Hepatocyte (in vitro differentiated cells): ENCODE measurements around the gene UBAP2. TPM values are rescaled to one million over a fixed set of nuclear protein-coding genes. Genes with fewer than 3 reads are reported as not detected.

ENCODE experiments used
- DNase-seq: peaks from one replicate; pipeline ENCODE4 v3.0.0-alpha.2; 2016; ENCODE audit warnings: low spot score
- H2AFZ ChIP-seq: fragments of 200-600 bp; sonication (generic); 2 replicates; pipeline ENCODE4 v1.6.0; 2016; ENCODE audit warnings: antibody characterized with exemption, mild to moderate bottlenecking
- H3K27ac ChIP-seq: fragments of 200-600 bp; sonication (generic); 2 replicates; pipeline ENCODE4 v1.5.1; 2016; ENCODE audit warnings: mild to moderate bottlenecking
- H3K27me3 ChIP-seq: fragments of 200-600 bp; sonication (generic); 2 replicates; pipeline ENCODE4 v1.6.1; 2016
- H3K36me3 ChIP-seq: fragments of 200-600 bp; sonication (generic); replicated peaks from 2 replicates; pipeline ENCODE4 v1.5.1; 2016; ENCODE audit warnings: low read depth; ENCODE audit not compliant: insufficient read depth
- H3K4me1 ChIP-seq: fragments of 200-600 bp; sonication (generic); 2 replicates; pipeline ENCODE4 v1.5.1; 2016; ENCODE audit warnings: mild to moderate bottlenecking, moderate library complexity; ENCODE audit not compliant: insufficient read depth
- H3K4me2 ChIP-seq: fragments of 200-600 bp; sonication (generic); 2 replicates; pipeline ENCODE4 v1.6.0; 2016
- H3K4me3 ChIP-seq: fragments of 200-600 bp; sonication (generic); 2 replicates; pipeline ENCODE4 v1.5.1; 2016; ENCODE audit warnings: mild to moderate bottlenecking
- H3K79me2 ChIP-seq: fragments of 200-600 bp; sonication (generic); 2 replicates; pipeline ENCODE4 v1.6.0; 2017; ENCODE audit warnings: mild to moderate bottlenecking
- H3K9me2 ChIP-seq: fragments of 200-600 bp; sonication (generic); replicated peaks from 2 replicates; pipeline ENCODE4 v1.6.0; 2017; ENCODE audit warnings: mild to moderate bottlenecking; ENCODE audit not compliant: insufficient read depth
- H3K9me3 ChIP-seq: fragments of 200-600 bp; sonication (generic); 2 replicates; pipeline ENCODE4 v1.5.1; 2016; ENCODE audit warnings: low read depth, mild to moderate bottlenecking
- H4K20me1 ChIP-seq: fragments of 200-600 bp; sonication (generic); 2 replicates; pipeline ENCODE4 v1.6.0; 2016; ENCODE audit warnings: mild to moderate bottlenecking; ENCODE audit not compliant: insufficient read depth, poor library complexity, severe bottlenecking
- EZH2 ChIP-seq: fragments of 200-600 bp; sonication (generic); IDR thresholded peaks from 2 replicates; pipeline ENCODE4 v1.6.1; 2016; ENCODE audit warnings: antibody characterized with exemption, mild to moderate bottlenecking, borderline replicate concordance
- EZH2phosphoT487 ChIP-seq: fragments of 200-600 bp; sonication (generic); IDR thresholded peaks from one replicate; pipeline ENCODE4 v1.6.1; 2018; ENCODE audit warnings: antibody characterized with exemption, mild to moderate bottlenecking, low read depth, moderate library complexity; ENCODE audit not compliant: unreplicated experiment, severe bottlenecking
- WGBS: methylation state at CpG from one replicate; pipeline ENCODE4 v1.1.6; 2016; ENCODE audit warnings: low lambda C conversion rate; ENCODE audit errors: missing lambda C conversion rate; 5-methylcytosine and 5-hydroxymethylcytosine counted together
- polyA plus RNA-seq: library from polyadenylated mRNA; unstranded; fragments of >200 nt; fragmentation: Nextera tagmentation; extraction: Ambion mirVana; gene quantifications from 2 replicates; pipeline ENCODE4 v1.2.1, GENCODE V29; 2016
- total RNA-seq: library from RNA; depleted of rRNA; stranded (reverse); fragments of >200 nt; gene quantifications from 2 replicates; pipeline ENCODE4 v1.2.3, GENCODE V29; 2014
- TF ChIP-seq, protein P1 (sequence below): fragments of 200-600 bp; sonication (generic); IDR thresholded peaks from 2 replicates; pipeline ENCODE4 v1.5.1; 2016; ENCODE audit warnings: antibody characterized with exemption, mild to moderate bottlenecking; ENCODE audit not compliant: poor library complexity

UBAP2 gene
- total and polyA plus RNA-seq, 2 experiments from 2014 or later: 22.4 to 24.9 TPM

DNA sequence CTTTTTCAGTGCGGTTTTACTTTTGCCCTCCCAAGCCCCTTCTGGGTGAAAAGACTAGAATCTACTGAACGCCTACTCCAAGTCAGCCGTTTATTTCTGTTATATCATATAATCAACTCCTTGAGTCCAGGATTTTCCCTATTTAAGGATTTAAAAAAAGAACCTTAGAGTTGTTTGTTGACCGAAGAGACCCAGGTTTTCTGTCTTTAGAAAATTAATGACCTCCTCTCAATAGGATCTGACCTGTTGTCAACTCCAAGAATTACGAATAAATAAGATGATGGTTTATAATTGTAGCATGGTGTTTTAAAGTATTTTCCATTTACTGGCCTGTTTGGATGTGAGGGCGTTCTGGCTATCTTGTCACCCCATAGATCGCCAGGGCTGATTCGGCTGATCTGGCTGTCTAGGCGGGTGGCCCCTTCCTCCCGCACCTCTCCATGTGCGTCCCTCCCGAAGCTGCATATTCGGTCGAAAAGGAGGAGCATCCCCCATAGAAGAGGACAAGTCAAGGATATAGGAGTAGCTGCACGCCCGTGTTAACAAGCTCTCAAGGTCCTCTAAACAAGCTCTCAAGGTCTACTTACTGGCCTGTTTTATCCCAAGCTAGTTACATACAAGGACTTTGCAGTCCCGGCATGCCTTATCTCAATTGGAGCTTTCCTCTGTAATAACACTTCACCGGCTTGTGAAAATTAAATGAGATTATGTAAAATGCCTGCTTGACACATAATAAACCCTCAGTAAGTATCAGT, 1.1 kb upstream of the UBAP2 start:
- Histone ChIP-seq H2AFZ (peak overlapping the region; percentile 78), H3K9me2 (no peaks in the 10 kb centered on the region), H3K4me2 (peak overlapping the region; percentile 80), H3K4me3 (peak overlapping the region; percentile 42), H3K36me3 (no peaks in the 10 kb centered on the region), H3K27ac (peak overlapping the region; percentile 98), H3K27me3 (no peaks in the 10 kb centered on the region), H3K79me2 (peaks cover 37% of the 10 kb centered on the region), H4K20me1 (peaks cover 21% of the 10 kb centered on the region), H3K4me1 (peaks cover 16% of the 10 kb centered on the region), H3K9me3 (no peaks in the 10 kb centered on the region)
- WGBS: 37% methylated on average over 18 of the region's 18 CpGs
- DNase-seq: peak; percentile 34
- TF ChIP-seq EZH2phosphoT487: no peak

DNA sequence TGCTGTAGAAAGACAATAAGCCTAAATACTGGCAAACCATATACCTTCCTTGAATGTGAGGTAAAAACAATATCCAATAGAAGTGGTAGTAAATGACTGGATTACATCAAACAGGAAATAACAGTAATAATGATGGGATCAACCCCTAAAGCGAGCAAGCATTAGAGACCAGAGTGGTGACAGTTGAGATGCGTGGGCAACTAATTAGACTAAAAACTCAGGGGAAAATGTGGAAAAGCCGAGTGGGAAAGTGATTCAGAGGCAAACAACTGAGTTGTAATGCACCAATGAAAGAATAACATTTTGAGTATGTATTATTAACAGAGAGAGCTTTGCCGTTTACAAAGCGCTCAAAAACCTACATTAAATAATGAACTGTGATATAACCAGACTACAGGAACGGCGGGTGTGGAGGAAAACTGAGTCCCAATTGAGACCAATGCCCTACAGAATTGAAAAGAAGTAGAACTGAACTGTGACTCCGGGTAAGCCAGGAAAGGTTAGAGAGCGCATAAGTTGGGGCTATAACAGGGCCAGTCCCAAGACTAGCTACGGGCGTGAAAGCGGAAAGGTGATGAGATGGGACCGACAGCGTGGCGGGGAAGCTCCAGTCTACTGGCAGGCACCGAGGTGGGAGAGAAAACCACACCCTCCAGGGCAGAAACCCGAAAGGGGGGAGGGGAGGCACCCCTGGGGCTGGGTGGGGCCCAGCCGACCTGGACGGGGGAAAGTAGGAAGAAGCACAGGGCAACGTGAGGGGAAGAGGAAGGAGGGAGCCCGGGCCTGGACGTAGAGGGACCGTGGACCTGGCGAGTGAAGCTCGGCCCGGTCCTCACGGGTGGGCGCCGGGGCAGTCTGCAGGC, 592 bp downstream of the UBAP2 start:
- H3K79me2 ChIP-seq: peaks cover 54% of the 10 kb centered on the region
- TF ChIP-seq EZH2phosphoT487 (no peak), EZH2 (no peak)
- TF ChIP-seq, protein P1, sequence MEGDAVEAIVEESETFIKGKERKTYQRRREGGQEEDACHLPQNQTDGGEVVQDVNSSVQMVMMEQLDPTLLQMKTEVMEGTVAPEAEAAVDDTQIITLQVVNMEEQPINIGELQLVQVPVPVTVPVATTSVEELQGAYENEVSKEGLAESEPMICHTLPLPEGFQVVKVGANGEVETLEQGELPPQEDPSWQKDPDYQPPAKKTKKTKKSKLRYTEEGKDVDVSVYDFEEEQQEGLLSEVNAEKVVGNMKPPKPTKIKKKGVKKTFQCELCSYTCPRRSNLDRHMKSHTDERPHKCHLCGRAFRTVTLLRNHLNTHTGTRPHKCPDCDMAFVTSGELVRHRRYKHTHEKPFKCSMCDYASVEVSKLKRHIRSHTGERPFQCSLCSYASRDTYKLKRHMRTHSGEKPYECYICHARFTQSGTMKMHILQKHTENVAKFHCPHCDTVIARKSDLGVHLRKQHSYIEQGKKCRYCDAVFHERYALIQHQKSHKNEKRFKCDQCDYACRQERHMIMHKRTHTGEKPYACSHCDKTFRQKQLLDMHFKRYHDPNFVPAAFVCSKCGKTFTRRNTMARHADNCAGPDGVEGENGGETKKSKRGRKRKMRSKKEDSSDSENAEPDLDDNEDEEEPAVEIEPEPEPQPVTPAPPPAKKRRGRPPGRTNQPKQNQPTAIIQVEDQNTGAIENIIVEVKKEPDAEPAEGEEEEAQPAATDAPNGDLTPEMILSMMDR: no peak
- H3K36me3 ChIP-seq: no peaks in the 10 kb centered on the region
- peak overlapping the region; percentile 80 for H3K4me2 ChIP-seq
- H3K27me3 ChIP-seq: no peaks in the 10 kb centered on the region
- H3K9me3 ChIP-seq: no peaks in the 10 kb centered on the region
- WGBS: 1% methylated on average over 19 of the region's 29 CpGs
- peaks cover 16% of the 10 kb centered on the region for H3K4me1 ChIP-seq
- peak overlapping the region; percentile 98 for H3K27ac ChIP-seq
- H3K9me2 ChIP-seq: no peaks in the 10 kb centered on the region
- H2AFZ ChIP-seq: peak overlapping the region; percentile 78
- peaks cover 28% of the 10 kb centered on the region for H4K20me1 ChIP-seq
- H3K4me3 ChIP-seq: peak overlapping the region; percentile 42
- DNase-seq: peak; percentile 68

DNA sequence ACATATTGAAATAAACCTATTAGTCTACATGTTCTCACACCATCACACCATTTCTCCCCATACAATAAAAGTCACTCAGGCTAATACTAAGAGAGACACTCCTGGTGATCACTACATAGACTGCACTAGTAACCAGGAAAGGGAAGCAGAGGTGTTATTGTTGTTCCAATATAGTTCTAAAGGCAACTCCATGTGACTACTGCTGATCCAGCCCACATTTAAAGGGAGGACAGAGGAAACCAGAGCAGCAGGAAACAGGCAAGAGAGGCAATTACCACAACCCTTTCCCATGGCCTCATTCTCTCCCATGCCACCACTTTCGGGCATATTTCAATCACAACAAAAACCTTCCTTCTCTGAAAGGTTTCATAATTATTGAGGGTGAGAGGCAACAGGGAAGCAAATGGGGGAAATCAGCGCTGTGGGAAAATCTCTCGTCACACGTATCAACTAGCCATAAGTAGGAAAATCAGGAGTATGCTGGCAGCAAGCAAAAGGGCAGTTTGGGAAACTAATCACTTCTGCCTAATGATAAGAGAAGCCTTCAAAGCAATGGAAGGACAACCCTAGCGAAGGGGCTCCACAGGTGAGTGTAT, 1.8 kb downstream of the UBAP2 start:
- Histone ChIP-seq H4K20me1 (peaks cover 36% of the 10 kb centered on the region), H3K4me3 (peak overlapping the region; percentile 42), H3K9me3 (no peaks in the 10 kb centered on the region), H3K36me3 (no peaks in the 10 kb centered on the region), H3K27ac (peak overlapping the region; percentile 50), H3K4me1 (peaks cover 16% of the 10 kb centered on the region), H2AFZ (no peak overlapping the region), H3K9me2 (no peaks in the 10 kb centered on the region), H3K4me2 (peak overlapping the region; percentile 80), H3K27me3 (no peaks in the 10 kb centered on the region), H3K79me2 (peaks cover 66% of the 10 kb centered on the region)
- TF ChIP-seq, protein P1: no peak
- TF ChIP-seq EZH2phosphoT487: no peak
- TF ChIP-seq EZH2: no peak
- peak; percentile 27 for DNase-seq
- 58% methylated on average over 5 of the region's 5 CpGs for WGBS
